ENCODE results near the gene PDE6A.

The PDE6A gene

DNA sequence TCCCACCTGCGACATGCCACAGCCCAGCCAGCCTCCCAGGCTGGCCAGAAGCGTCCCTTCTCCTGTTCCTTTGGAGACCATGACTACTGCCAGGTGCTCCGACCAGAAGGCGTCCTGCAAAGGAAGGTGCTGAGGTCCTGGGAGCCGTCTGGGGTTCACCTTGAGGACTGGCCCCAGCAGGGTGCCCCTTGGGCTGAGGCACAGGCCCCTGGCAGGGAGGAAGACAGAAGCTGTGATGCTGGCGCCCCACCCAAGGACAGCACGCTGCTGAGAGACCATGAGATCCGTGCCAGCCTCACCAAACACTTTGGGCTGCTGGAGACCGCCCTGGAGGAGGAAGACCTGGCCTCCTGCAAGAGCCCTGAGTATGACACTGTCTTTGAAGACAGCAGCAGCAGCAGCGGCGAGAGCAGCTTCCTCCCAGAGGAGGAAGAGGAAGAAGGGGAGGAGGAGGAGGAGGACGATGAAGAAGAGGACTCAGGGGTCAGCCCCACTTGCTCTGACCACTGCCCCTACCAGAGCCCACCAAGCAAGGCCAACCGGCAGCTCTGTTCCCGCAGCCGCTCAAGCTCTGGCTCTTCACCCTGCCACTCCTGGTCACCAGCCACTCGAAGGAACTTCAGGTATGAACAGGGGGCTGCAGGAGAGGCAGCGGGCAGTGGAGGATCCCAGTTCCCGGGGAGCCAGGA lies 108.0 kb downstream of the PDE6A start:
- no peak overlapping the region for H3K4me3 ChIP-seq (ENCODE audit: low read depth, low read length)
- no peaks in the 10 kb centered on the region for H3K36me3 ChIP-seq (replicated peaks)
- no peaks in the 10 kb centered on the region for H3K27me3 ChIP-seq (replicated peaks)
- in situ Hi-C loops (cut with HindIII; ENCODE audit: low pct_ligation_motif_present, low sequenced_read_pairs): loop anchor here (25.0 kb wide), 1 partner anchor 199 kb away; no protein-coding TSS in a partner anchor
- no peak for TF ChIP-seq CTCF (IDR thresholded peaks at IDR 0.05; ENCODE audit: low read depth, low read length, missing control alignments)
- no peak for DNase-seq
- H3K27ac ChIP-seq: no peak overlapping the region

- peak; percentile 79 for DNase-seq
- Histone ChIP-seq H3K36me3 (replicated peaks) (no peaks in the 10 kb centered on the region), H3K27me3 (replicated peaks) (no peaks in the 10 kb centered on the region), H3K4me3 (ENCODE audit: low read depth, low read length) (no peak overlapping the region), H3K27ac (no peak overlapping the region)
- peak; percentile 86 for TF ChIP-seq CTCF (IDR thresholded peaks at IDR 0.05; ENCODE audit: low read depth, low read length, missing control alignments)
- in situ Hi-C loops (cut with HindIII; ENCODE audit: low pct_ligation_motif_present, low sequenced_read_pairs): loop anchor here (25.0 kb wide), 1 partner anchor 197 kb away; no protein-coding TSS in a partner anchor
Measured at GRCh38 chr5:149834246-149834855, 110.2 kb downstream of the PDE6A start.

DNA sequence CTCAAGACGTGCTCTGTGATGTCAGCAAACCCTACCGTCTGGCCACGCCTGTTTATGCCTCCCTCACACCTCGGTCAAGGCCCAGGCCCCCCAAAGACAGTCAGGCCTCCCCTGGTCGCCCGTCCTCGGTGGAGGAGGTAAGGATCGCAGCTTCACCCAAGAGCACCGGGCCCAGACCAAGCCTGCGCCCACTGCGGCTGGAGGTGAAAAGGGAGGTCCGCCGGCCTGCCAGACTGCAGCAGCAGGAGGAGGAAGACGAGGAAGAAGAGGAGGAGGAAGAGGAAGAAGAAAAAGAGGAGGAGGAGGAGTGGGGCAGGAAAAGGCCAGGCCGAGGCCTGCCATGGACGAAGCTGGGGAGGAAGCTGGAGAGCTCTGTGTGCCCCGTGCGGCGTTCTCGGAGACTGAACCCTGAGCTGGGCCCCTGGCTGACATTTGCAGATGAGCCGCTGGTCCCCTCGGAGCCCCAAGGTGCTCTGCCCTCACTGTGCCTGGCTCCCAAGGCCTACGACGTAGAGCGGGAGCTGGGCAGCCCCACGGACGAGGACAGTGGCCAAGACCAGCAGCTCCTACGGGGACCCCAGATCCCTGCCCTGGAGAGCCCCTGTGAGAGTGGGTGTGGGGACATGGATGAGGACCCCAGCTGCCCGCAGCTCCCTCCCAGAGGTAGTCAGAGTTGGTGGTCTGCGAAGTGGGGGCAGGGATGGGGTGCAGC lies 111.3 kb downstream of the PDE6A start:
- TF ChIP-seq CTCF (IDR thresholded peaks at IDR 0.05; ENCODE audit: low read depth, low read length, missing control alignments): no peak
- Histone ChIP-seq H3K36me3 (replicated peaks) (no peaks in the 10 kb centered on the region), H3K27ac (no peak overlapping the region), H3K27me3 (replicated peaks) (no peaks in the 10 kb centered on the region), H3K4me3 (ENCODE audit: low read depth, low read length) (no peak overlapping the region)
- in situ Hi-C loops (cut with HindIII; ENCODE audit: low pct_ligation_motif_present, low sequenced_read_pairs): loop anchor here (25.0 kb wide), 1 partner anchor 196 kb away; no protein-coding TSS in a partner anchor
- DNase-seq: no peak

GRCh38 chr5:149832636-149833035 lies 112.0 kb downstream of the PDE6A start:
- no peak overlapping the region for H3K27ac ChIP-seq
- no peaks in the 10 kb centered on the region for H3K27me3 ChIP-seq (replicated peaks)
- H3K4me3 ChIP-seq (ENCODE audit: low read depth, low read length): no peak overlapping the region
- no peak for TF ChIP-seq CTCF (IDR thresholded peaks at IDR 0.05; ENCODE audit: low read depth, low read length, missing control alignments)
- no peaks in the 10 kb centered on the region for H3K36me3 ChIP-seq (replicated peaks)
- DNase-seq: no peak
- in situ Hi-C loops (cut with HindIII; ENCODE audit: low pct_ligation_motif_present, low sequenced_read_pairs): loop anchor here (25.0 kb wide), 1 partner anchor 195 kb away; no protein-coding TSS in a partner anchor

GRCh38 chr5:149831492-149831891 lies 113.1 kb downstream of the PDE6A start:
- H3K27ac ChIP-seq: no peak overlapping the region
- no peak for TF ChIP-seq CTCF (IDR thresholded peaks at IDR 0.05; ENCODE audit: low read depth, low read length, missing control alignments)
- H3K4me3 ChIP-seq (ENCODE audit: low read depth, low read length): no peak overlapping the region
- H3K36me3 ChIP-seq (replicated peaks): no peaks in the 10 kb centered on the region
- H3K27me3 ChIP-seq (replicated peaks): no peaks in the 10 kb centered on the region
- peak; percentile 65 for DNase-seq
- in situ Hi-C loops (cut with HindIII; ENCODE audit: low pct_ligation_motif_present, low sequenced_read_pairs): loop anchor here (25.0 kb wide), 1 partner anchor 194 kb away; no protein-coding TSS in a partner anchor

All from brain microvascular endothelial cell (primary cell).